DMS114 treated with DMSO at 0.1 percent for 48 hours (cell line): ENCODE data around the gene SPAG5.
A peak's percentile ranks its signal among the peaks of the same experiment; 100 is the strongest.

ENCODE experiments used
- DNase-seq: peaks from one replicate; lab custom pipeline; 2025; ENCODE audit not compliant: unreplicated experiment; lab: John Stamatoyannopoulos, UW

Gene SPAG5, protein sequence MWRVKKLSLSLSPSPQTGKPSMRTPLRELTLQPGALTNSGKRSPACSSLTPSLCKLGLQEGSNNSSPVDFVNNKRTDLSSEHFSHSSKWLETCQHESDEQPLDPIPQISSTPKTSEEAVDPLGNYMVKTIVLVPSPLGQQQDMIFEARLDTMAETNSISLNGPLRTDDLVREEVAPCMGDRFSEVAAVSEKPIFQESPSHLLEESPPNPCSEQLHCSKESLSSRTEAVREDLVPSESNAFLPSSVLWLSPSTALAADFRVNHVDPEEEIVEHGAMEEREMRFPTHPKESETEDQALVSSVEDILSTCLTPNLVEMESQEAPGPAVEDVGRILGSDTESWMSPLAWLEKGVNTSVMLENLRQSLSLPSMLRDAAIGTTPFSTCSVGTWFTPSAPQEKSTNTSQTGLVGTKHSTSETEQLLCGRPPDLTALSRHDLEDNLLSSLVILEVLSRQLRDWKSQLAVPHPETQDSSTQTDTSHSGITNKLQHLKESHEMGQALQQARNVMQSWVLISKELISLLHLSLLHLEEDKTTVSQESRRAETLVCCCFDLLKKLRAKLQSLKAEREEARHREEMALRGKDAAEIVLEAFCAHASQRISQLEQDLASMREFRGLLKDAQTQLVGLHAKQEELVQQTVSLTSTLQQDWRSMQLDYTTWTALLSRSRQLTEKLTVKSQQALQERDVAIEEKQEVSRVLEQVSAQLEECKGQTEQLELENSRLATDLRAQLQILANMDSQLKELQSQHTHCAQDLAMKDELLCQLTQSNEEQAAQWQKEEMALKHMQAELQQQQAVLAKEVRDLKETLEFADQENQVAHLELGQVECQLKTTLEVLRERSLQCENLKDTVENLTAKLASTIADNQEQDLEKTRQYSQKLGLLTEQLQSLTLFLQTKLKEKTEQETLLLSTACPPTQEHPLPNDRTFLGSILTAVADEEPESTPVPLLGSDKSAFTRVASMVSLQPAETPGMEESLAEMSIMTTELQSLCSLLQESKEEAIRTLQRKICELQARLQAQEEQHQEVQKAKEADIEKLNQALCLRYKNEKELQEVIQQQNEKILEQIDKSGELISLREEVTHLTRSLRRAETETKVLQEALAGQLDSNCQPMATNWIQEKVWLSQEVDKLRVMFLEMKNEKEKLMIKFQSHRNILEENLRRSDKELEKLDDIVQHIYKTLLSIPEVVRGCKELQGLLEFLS

DNA sequence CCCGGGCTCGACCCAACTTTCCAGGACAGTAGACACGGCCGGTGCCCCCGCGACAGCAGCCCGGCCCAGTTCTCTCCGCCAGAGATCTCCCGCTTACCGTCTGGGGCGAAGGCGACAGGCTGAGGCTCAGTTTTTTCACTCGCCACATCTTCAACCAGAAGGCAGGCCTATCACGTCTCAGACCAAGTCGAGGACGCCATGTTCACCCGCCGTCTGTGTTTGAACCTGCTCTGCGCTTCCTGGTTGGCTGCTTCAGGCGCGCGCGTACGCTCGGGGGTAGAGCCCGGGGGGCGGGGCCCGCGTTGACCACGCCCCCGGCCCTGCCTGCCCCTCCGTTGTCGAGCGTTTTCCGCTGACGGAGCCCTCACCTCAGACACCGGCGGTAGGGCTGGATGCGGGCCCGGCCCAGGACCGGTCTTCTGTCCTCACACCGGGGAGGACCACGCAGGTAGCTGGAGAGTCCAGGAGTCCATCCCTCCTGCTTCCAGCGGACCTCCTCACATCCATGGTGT, at the start of gene SPAG5:
Gene SPAG5, minus strand, starts transcription at position 227 of the 512 bp plus-strand sequence. Its CDS starts 79 bp downstream, at position 148.
- DNase-seq = peak; percentile 87

- no peak for DNase-seq
These were observed 47.4 kb upstream of the SPAG5 start for GRCh38 chr17:28646039-28646754.

DNA sequence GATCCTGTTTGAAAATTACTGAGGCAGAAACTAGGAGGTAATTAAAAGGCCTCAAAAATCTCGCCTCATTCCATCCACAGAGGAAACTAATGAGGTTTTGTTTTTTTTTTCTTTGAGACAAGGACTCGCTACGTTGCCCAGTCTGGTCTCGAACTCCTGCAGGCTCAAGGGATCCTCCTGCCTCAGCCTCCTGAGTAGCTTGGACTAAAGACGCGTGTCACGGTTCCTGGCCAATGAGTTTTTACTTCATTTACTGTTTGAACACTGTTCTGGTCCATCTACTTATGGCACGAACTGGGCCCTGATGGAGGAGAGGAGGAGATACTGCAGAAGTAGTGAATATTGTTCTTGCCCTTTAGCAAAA, 46.7 kb upstream of the SPAG5 start:
- peak; percentile 41 for DNase-seq

DNA sequence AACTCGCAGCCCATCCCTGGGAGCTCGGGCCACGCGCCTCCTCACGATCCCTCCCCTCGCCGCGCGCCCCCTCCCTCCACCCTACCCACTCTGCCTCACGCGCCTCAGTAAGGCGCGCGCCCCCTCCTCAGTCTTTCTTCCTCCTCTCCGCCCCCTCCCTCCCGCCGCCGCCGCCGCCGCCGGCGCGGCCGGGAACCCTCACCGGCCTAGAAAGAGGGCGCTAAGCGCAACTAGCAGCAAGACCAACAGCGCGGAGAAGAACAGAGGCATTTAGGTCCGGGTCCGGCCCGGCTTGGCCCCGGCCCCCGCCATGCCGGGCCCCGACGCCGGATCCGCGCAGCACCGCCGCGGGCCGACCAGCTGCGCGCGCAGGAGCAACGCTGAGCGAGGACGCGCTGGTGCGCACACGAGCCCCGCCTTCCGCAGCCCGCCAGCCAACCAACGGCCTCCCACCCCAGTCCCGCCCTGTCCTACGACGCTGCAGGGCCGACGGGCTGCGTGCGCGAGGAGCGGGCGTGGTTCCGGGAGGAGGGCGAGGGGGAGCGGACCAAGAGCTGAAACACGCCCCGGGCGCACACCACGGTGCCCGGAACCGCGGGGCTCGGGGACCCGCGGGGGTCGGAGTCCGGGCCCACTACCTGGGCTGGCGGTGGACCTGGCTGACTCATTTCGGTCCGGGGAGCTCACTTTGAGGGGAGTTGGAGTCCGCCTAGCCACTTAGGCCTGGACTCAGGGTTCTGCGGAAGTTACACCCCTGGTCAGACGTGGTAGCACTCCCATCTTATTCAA, 46.2 kb upstream of the SPAG5 start, which contains the start of gene BLTP2:
Gene BLTP2, minus strand, starts transcription at position 372 of the 789 bp plus-strand sequence. Its CDS starts 102 bp downstream, at position 270.
- DNase-seq = peak; percentile 85

DNA sequence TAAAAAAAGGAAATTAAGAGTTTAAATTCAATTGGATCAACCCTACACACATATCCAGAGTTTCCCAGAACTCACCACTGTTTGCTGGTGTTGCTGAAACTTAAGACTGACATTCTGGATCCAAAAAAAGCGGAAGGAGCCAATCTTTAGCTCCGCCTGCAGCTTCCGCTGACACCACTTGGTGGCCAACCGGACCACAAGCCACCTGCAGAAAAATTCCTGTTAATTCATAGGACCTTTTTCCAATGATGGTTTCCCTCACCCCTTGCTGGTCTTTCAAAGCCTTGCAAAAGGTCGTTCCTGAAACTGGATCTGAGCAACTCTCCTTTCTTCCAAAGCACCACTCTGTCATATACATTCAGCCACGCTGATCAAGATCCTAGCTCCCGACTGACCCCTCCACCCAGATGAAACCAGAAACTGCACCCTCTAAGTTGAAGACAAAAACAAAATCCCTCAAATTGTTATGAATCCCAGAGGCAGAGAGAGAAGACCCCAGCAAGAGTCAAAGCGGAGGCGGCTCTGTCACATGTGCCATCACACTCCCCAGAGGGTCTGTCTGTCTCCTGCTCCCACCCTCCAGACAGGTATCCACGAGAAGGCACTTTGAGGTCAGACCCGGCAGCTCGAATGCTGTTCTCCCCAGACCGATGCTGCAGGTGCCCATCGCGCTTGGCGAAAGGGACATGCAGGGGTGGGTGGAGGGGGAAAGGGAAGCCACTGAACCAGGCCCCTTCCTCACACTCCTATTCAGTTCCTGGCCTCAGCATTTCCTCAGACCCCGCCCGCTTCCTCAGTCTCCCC, 45.4 kb upstream of the SPAG5 start:
- peak; percentile 17 for DNase-seq

DNA sequence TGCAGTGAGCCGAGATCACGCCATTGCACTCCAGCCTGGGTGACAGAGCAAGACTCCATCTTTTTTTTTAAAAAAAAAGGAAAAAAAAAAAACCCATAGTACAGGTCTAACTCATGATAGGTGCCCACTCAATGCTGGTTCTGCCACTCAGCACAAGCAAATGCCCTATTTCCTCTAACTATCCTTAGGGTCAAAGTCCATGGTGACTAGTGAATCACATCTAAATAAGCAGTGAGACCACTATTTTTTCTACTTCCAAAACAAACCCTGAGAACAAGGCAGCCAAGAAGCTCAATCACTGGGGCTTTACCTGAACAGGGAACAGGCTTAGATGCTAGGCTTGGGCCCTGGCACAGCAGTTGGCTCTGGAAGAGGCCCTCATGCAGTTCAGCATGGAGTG, 42.8 kb upstream of the SPAG5 start:
- DNase-seq = no peak

DNA sequence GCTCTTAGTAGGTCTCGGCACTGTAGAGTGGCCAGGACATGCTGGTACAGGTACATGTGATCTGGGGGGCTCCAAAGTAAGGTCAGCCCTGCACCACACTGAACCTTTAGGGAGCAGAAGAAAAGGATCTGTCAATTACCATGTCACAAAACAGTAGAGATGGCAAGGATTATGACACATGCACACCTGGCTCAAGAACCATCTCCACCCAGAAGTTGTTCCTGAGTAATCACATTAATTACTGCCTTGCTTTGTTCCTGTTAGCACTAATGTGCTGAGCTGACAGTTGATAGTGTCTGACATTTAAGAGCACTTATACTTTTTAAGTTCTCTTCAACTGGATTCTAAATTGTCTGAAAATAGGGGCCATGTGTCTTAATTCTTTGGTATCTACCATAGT, 36.7 kb upstream of the SPAG5 start:
- DNase-seq = no peak

DNA sequence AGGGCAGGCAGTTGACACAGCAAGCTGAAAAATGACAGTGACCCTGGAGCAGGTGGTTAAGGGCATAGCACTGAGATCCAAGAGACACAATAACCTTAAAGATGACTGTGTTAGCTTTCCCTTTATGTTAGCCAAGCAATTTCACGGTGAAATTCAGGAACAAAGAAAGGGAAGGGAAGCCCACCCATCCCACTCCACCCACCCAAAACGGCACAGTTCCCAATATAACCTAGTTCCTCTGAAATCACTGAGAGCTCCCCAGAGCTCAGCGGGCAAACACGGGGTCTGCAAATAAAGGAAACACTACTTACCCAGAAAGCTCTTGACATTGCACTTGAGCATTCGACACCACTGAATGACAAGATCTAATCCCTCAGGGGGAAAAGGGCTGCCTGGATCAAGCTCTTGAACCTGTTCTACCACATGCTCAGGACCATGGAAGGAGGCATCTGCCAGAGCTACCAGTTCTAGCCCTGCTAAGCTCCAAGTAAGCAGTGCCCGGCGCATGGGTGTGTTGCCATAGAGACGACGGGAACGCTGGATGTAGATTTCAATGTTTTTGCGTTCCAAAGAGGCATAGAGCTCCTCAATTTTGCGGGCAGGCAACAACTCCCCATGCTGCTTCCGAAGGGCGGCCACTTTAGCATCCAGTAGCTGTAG, 35.5 kb upstream of the SPAG5 start:
- no peak for DNase-seq

- DNase-seq = no peak
These were observed 28.0 kb upstream of the SPAG5 start for GRCh38 chr17:28626818-28627217.

- no peak for DNase-seq
These were observed 25.3 kb upstream of the SPAG5 start for GRCh38 chr17:28624148-28624547.

DNA sequence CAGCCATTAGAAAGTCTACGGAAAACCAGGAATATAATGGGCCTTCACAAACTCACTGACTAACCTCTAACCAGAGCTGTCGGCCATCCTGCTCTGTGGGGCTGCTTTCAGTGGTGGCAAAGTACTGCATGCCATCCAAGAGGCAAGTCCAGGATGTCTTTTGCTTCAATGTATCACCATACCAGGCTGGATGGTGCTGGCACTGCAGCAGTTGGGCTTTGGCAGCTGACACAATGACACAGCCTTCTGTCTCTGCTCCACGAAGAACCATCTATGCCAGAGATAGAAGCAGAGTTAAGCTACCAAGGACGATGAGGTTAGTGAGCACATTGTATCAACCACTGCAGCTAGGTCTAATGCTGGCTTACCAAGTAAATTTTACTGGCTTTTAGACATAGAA, 24.9 kb upstream of the SPAG5 start:
- DNase-seq = no peak

- DNase-seq = no peak
These were observed 23.4 kb upstream of the SPAG5 start for GRCh38 chr17:28622186-28622585.

DNA sequence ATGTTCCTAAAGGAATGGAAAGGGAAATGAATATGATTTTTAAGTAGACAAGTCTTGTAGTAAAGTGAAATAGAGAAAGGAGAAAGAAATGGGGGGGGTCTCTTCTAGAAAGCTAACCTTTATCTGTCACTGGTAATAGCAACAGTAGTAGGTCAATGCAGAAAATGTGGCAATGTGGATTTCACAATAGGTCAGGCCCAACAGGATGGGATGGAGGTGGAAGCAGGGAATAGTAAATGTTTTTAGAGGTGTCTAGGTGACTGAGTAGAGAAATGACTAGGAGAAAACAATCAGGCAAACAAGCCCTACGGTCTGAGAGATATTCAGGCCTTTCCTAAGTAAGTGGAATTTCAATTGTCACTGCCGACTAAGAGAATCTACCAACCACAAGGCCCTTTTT, 21.2 kb upstream of the SPAG5 start:
- no peak for DNase-seq

GRCh38 chr17:28618464-28618863, 19.6 kb upstream of the SPAG5 start:
- DNase-seq = no peak

- DNase-seq = no peak
These were observed 17.5 kb upstream of the SPAG5 start for GRCh38 chr17:28616281-28616680.

GRCh38 chr17:28615260-28615940, 16.6 kb upstream of the SPAG5 start:
- no peak for DNase-seq

- no peak for DNase-seq
These were observed 15.1 kb upstream of the SPAG5 start, which contains the start of gene RSKR for GRCh38 chr17:28613931-28614381. RSKR (minus strand) TSS chr17:28614185; CDS start chr17:28614161, 24 bp downstream.
